GM20431 (cell line): ENCODE measurements around the gene ARID1B.

Experiments used
- in situ Hi-C: fragments of 300-500 bp; cut with MseI, MboI; formaldehyde crosslinking; loops from one replicate; pipeline ENCODE4 v1.15.0; 2020; ENCODE audit warnings: low sequenced_read_pairs; ENCODE audit not compliant: unreplicated experiment

ARID1B gene

DNA sequence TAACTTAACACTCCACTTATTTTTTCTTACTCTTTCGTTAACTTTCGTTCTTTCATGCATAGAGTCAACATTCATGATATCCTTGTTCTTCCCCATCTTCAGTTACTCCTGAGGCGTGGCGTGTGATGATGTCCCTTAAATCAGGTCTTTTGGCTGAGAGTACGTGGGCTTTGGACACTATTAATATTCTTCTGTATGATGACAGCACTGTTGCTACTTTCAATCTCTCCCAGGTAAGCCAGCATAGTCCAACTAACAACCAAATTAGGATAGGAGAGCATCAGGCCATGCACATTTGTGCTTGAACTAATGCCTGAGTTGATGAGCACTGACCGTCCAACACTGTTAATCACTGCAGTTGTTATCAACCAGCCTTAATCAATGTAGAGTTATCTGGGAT is 426.6 kb downstream of the ARID1B start:
- in situ Hi-C loops = no loop called here

GRCh38 chr6:157205473-157206358 is 428.5 kb downstream of the ARID1B start:
- in situ Hi-C loops = no loop called here

- in situ Hi-C loops = no loop called here
These were observed 429.2 kb downstream of the ARID1B start for GRCh38 chr6:157206359-157206815.

DNA sequence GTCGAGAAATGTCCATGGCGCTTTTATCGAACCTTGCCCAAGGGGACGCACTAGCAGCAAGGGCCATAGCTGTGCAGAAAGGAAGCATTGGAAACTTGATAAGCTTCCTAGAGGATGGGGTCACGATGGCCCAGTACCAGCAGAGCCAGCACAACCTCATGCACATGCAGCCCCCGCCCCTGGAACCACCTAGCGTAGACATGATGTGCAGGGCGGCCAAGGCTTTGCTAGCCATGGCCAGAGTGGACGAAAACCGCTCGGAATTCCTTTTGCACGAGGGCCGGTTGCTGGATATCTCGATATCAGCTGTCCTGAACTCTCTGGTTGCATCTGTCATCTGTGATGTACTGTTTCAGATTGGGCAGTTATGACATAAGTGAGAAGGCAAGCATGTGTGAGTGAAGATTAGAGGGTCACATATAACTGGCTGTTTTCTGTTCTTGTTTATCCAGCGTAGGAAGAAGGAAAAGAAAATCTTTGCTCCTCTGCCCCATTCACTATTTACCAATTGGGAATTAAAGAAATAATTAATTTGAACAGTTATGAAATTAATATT is 430.4 kb downstream of the ARID1B start:
- in situ Hi-C loops = no loop called here

- in situ Hi-C loops = no loop called here
These were observed 432.8 kb downstream of the ARID1B start for GRCh38 chr6:157209865-157210530.

- in situ Hi-C loops = no loop called here
These were observed 433.8 kb downstream of the ARID1B start for GRCh38 chr6:157210954-157211353.

DNA sequence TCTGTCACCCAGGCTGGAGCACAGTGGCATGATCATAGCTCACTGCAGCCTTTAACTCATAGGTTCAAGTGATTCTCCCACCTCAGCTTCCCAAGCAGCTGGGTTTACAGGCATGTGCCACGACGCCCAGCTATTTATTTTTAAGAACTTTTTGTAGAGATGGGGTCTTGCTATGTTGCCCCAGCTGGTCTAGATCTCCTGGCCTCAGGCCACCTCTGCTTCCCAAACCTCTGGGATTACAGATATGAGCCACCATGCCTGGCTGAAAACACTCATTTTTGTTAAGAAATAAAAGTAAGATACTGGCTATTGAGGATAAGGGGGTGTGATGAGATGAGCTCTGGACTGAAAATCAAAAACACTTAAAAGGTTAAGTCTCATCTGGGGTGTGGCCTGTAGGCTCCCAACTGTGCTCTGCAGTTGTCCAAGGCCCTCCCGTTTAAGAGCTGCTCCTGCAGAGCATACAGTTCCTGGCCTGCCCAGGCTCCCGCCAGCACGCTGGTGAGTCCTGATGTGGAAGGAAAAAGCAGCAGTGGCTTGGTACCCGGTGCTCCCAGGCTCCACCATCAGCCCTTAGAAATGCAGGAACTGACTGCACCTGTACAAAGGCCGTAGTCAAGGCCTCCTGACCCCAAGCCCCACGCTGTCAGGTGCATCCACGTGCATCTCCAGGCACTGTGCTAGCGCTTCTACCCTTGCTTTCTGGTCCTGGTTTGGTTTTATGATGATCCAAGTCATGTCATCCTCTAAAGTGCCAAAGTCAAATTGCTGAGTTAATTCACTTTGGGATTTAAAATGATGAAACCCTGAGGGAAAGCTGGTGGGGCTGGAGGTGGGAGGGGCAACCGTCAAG is 434.7 kb downstream of the ARID1B start:
- in situ Hi-C loops = no loop called here

DNA sequence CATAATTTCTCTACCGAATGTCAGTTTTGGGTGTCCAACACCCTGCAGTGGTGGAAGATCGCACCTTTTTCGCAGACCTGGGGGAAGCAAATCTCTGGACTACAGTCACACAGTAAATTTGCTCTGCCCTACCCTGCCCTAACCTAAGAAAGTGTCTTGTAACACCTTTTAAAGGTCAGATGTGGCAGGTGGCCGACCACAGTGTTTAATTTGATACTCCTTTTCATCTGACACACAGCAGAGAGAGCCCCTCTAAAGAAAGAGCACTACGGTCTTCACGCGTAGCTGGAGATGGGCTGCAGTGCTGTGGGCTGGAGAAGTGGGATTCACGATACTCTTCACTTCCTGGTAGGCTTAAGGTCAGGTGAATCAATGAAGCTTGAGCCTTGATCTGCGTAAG is 436.2 kb downstream of the ARID1B start:
- in situ Hi-C loops = no loop called here

GRCh38 chr6:157213907-157214565 is 436.9 kb downstream of the ARID1B start:
- in situ Hi-C loops = no loop called here

- in situ Hi-C loops = no loop called here
These were observed 438.5 kb downstream of the ARID1B start for GRCh38 chr6:157215717-157216116.

DNA sequence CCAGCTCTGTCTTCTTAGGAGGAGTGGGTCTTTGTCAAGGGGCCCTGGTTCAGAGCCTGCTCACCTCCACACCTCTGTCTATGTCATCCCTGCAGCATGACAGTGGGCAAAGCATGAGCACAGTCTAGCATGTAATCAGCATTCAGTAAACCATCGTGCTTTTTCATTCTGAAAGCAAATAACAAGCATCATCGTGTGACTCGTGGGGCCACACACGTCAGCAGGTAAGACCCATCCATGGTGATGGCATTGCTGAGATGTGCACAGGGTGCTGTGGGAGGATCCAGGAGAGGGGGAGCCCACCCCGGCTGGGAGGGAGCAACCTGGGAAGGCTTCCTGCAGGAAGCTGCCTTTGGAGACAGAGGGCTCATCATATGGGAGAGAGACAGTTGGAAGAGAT is 439.4 kb downstream of the ARID1B start:
- in situ Hi-C loops = no loop called here

DNA sequence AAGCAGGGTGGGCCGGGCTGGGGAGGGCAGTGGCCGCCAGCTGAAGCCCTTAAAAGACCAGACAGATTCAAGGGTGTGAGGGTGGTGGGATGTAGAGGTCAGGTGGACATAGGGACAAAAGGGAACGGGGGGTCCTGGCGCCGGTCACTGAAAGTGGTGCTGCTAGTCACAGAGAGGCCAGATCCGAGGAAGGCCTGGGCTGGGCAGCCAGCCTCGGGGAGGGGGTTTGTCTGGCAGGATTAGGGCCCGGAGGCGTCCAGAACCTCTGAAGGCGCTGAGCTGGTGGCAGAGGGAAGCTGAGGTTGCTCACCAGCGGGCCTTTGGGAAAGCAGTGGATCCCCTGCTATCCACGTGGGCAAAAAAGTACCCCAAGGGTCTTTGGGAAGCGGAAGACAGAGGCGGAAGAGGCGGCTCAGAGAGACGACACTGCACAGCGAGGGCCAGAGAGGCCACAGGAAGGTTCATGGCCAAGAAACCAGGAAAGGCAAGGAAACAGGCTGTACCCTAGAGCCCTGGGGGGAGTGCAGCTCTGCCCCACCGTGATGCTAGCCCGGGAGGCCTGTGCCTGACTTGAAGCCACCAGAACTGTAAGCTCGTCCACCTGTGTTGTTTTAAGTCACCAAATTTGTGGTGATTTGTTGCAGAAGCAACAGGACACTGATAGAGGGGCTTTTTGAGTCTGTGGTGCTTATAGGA is 440.2 kb downstream of the ARID1B start:
- in situ Hi-C loops = no loop called here

GRCh38 chr6:157217894-157218370 is 440.8 kb downstream of the ARID1B start:
- in situ Hi-C loops = no loop called here

GRCh38 chr6:157218371-157219198 is 441.4 kb downstream of the ARID1B start:
- in situ Hi-C loops = no loop called here

- in situ Hi-C loops = no loop called here
These were observed 442.3 kb downstream of the ARID1B start for GRCh38 chr6:157219201-157220200.

GRCh38 chr6:157220485-157220884 is 443.3 kb downstream of the ARID1B start:
- in situ Hi-C loops = no loop called here
